ENCODE measurements around the gene DPYD. TPM values are rescaled to one million over a fixed set of nuclear protein-coding genes. Genes with fewer than 3 reads are reported as not detected.

Gene DPYD
- total RNA-seq, 1 donor from 2014 or later = 12.6 TPM

- intact Hi-C loops (cut with micrococcal nuclease) = no loop called here
Observed at GRCh38 chr1:97833881-97834280, 87.0 kb downstream of the DPYD start.

GRCh38 chr1:97832481-97832880 lies 88.4 kb downstream of the DPYD start:
- Mint-ChIP-seq H3K27me3 (no peaks in the 10 kb centered on the region), H3K36me3 (ENCODE audit: low read depth) (no peaks in the 10 kb centered on the region), H3K27ac (no peak overlapping the region), H3K4me1 (peaks cover 6% of the 10 kb centered on the region), H3K4me3 (no peak overlapping the region), H3K9me3 (no peaks in the 10 kb centered on the region)
- ChIA-PET POLR2A (interaction anchor here (0.7 kb wide), 1 partner anchor 156 kb away, joined by 3 read pairs; no protein-coding TSS in a partner anchor), CTCF (no interaction called here)
- no peak for TF ChIP-seq CTCF (IDR thresholded peaks at IDR 0.05)
- intact Hi-C loops (cut with micrococcal nuclease) = no loop called here
- ATAC-seq (ENCODE audit: low read depth) (no peak), DNase-seq (no peak)

More at GRCh38 chr1:97833881-97834280, 87.0 kb downstream of the DPYD start:
- Mint-ChIP-seq H3K27me3 (no peaks in the 10 kb centered on the region), H3K27ac (no peak overlapping the region), H3K4me1 (no peaks in the 10 kb centered on the region), H3K9me3 (no peaks in the 10 kb centered on the region), H3K4me3 (no peak overlapping the region), H3K36me3 (ENCODE audit: low read depth) (no peaks in the 10 kb centered on the region)
- ChIA-PET CTCF (no interaction called here), POLR2A (no interaction called here)
- DNase-seq (no peak), ATAC-seq (ENCODE audit: low read depth) (no peak)
- TF ChIP-seq CTCF (IDR thresholded peaks at IDR 0.05) = no peak

GRCh38 chr1:97827887-97828286 lies 92.9 kb downstream of the DPYD start:
- Mint-ChIP-seq H3K27ac (no peak overlapping the region), H3K9me3 (no peaks in the 10 kb centered on the region), H3K36me3 (ENCODE audit: low read depth) (no peaks in the 10 kb centered on the region), H3K4me3 (no peak overlapping the region), H3K27me3 (no peaks in the 10 kb centered on the region), H3K4me1 (peaks cover 6% of the 10 kb centered on the region)
- DNase-seq = no peak
- no peak for TF ChIP-seq CTCF (IDR thresholded peaks at IDR 0.05)
- CTCF ChIA-PET = no interaction called here
- intact Hi-C loops (cut with micrococcal nuclease) = loop anchor here (1.0 to 2.0 kb wide), 2 partner anchors 21 to 93 kb away; partner anchors contain the start of gene DPYD
- ATAC-seq (ENCODE audit: low read depth) = peak; percentile 80
- POLR2A ChIA-PET = no interaction called here

GRCh38 chr1:97826820-97827219 lies 94.0 kb downstream of the DPYD start:
- CTCF ChIA-PET = no interaction called here
- TF ChIP-seq CTCF (IDR thresholded peaks at IDR 0.05) = no peak
- no peaks in the 10 kb centered on the region for H3K36me3 Mint-ChIP-seq (ENCODE audit: low read depth)
- intact Hi-C loops (cut with micrococcal nuclease) = loop anchor here (2.0 kb wide), 1 partner anchor 22 kb away; no protein-coding TSS in a partner anchor
- no peak overlapping the region for H3K27ac Mint-ChIP-seq
- ATAC-seq (ENCODE audit: low read depth) = no peak
- peaks cover 6% of the 10 kb centered on the region for H3K4me1 Mint-ChIP-seq
- H3K4me3 Mint-ChIP-seq = no peak overlapping the region
- H3K9me3 Mint-ChIP-seq = no peaks in the 10 kb centered on the region
- POLR2A ChIA-PET = no interaction called here
- H3K27me3 Mint-ChIP-seq = no peaks in the 10 kb centered on the region
- DNase-seq = no peak

- Mint-ChIP-seq H3K4me1 (peaks cover 6% of the 10 kb centered on the region), H3K4me3 (no peak overlapping the region), H3K27ac (no peak overlapping the region), H3K36me3 (ENCODE audit: low read depth) (no peaks in the 10 kb centered on the region), H3K27me3 (no peaks in the 10 kb centered on the region), H3K9me3 (no peaks in the 10 kb centered on the region)
- POLR2A ChIA-PET = no interaction called here
- no peak for TF ChIP-seq CTCF (IDR thresholded peaks at IDR 0.05)
- no peak for DNase-seq
- intact Hi-C loops (cut with micrococcal nuclease) = loop anchor here (5.0 kb wide), 1 partner anchor 582 kb away; no protein-coding TSS in a partner anchor
- no peak for ATAC-seq (ENCODE audit: low read depth)
- CTCF ChIA-PET = no interaction called here
Observed at GRCh38 chr1:97824624-97825023, 96.2 kb downstream of the DPYD start.

Measured in activated B cell treated with CpG ODN at 0.5 μM for 24 hours (primary cell).